Endodermal cell (in vitro differentiated cells): ENCODE data around the gene RPH3AL. TPM values are rescaled to one million over a fixed set of nuclear protein-coding genes. Genes with fewer than 3 reads are reported as not detected.

ENCODE experiments used
- DNase-seq: peaks from one replicate; pipeline ENCODE4 v3.0.0-alpha.2; 2017
- H3K27ac ChIP-seq: 2 replicates; pipeline ENCODE4 v1.5.1; 2013; ENCODE audit warnings: mild to moderate bottlenecking, low read depth, low read length, moderate library complexity
- H3K27me3 ChIP-seq: 2 replicates; pipeline ENCODE4 v1.6.1; 2013; ENCODE audit warnings: mild to moderate bottlenecking, low read length, moderate library complexity; ENCODE audit not compliant: insufficient read depth, control insufficient read depth, poor library complexity, severe bottlenecking
- H3K36me3 ChIP-seq: 2 replicates; pipeline ENCODE4 v1.7.0; 2013; ENCODE audit warnings: mild to moderate bottlenecking, low read length, moderate library complexity; ENCODE audit not compliant: control insufficient read depth, insufficient read depth
- H3K4me1 ChIP-seq: one replicate; pipeline ENCODE4 v1.7.0; 2013; ENCODE audit warnings: low read length; ENCODE audit not compliant: control insufficient read depth, insufficient read depth
- H3K4me3 ChIP-seq: 2 replicates; pipeline ENCODE4 v1.5.1; 2013; ENCODE audit warnings: mild to moderate bottlenecking, low read length, moderate library complexity
- H3K9ac ChIP-seq: 2 replicates; pipeline ENCODE4 v1.6.1; 2013; ENCODE audit warnings: mild to moderate bottlenecking, low read length, moderate library complexity; ENCODE audit not compliant: poor library complexity, severe bottlenecking; ENCODE audit errors: extremely low read depth
- H3K9me3 ChIP-seq: 2 replicates; pipeline ENCODE4 v1.6.1; 2013; ENCODE audit warnings: mild to moderate bottlenecking, low read length, moderate library complexity; ENCODE audit not compliant: control insufficient read depth
- H3K27ac Mint-ChIP-seq: 2 replicates; pipeline ENCODE4 v1.8.0; 2020; ENCODE audit warnings: mixed read lengths
- H3K27me3 Mint-ChIP-seq: 2 replicates; pipeline ENCODE4 v1.8.0; 2021; ENCODE audit warnings: mild to moderate bottlenecking, mixed read lengths; ENCODE audit not compliant: insufficient read depth
- H3K36me3 Mint-ChIP-seq: 2 replicates; pipeline ENCODE4 v1.8.0; 2020; ENCODE audit warnings: low read depth, mixed read lengths
- H3K4me1 Mint-ChIP-seq: 2 replicates; pipeline ENCODE4 v1.8.0; 2020; ENCODE audit warnings: mixed read lengths
- H3K4me3 Mint-ChIP-seq: 2 replicates; pipeline ENCODE4 v1.8.0; 2020; ENCODE audit warnings: mild to moderate bottlenecking, moderate library complexity, mixed read lengths
- H3K9me3 Mint-ChIP-seq: 2 replicates; pipeline ENCODE4 v1.8.0; 2020; ENCODE audit warnings: mild to moderate bottlenecking, mixed read lengths
- CTCF ChIP-seq: fragments of 200-600 bp; sonication (generic); conservative IDR thresholded peaks from 2 replicates; pipeline ENCODE4 v1.5.0; 2021; ENCODE audit warnings: antibody characterized with exemption, mild to moderate bottlenecking
- WGBS, 2 experiments: methylation state at CpG; one replicate each; pipeline versions ENCODE4 v1.1.5 to v1.1.7; 2013; ENCODE audit warnings: missing lambda C conversion rate in 2 of 2, mixed read lengths in 1 of 2; ENCODE audit not compliant: insufficient coverage in 1 of 2, insufficient read length in 1 of 2; 5-methylcytosine and 5-hydroxymethylcytosine counted together
- total RNA-seq, 2 donors: library from RNA; stranded (reverse); fragmentation: NEBNext Ultra II Directional in 1 of 2; extraction: Animal tissue kit (Norgen Biotek cat#: 25700) in 1 of 2; gene quantifications; 2 replicates in 1 of 2; 3 replicates in 1 of 2; pipeline ENCODE4 v1.2.1, GENCODE V29; 2021

RPH3AL gene
- total RNA-seq, 2 donors from 2014 or later = 14.7 to 16.9 TPM

- no peak overlapping the region for H3K27ac Mint-ChIP-seq
- TF ChIP-seq CTCF = no peak
- Histone ChIP-seq H3K27ac (no peak overlapping the region), H3K27me3 (no peaks in the 10 kb centered on the region), H3K9ac (no peak overlapping the region), H3K4me3 (no peak overlapping the region), H3K4me1 (no peaks in the 10 kb centered on the region), H3K9me3 (no peaks in the 10 kb centered on the region), H3K36me3 (no peaks in the 10 kb centered on the region)
- no peak for DNase-seq
- no peaks in the 10 kb centered on the region for H3K4me1 Mint-ChIP-seq
- no peak overlapping the region for H3K4me3 Mint-ChIP-seq
- WGBS, 2 experiments = 88 to 93% methylated on average over 17 to 23 of the region's 23 CpGs
- H3K36me3 Mint-ChIP-seq = no peaks in the 10 kb centered on the region
- no peaks in the 10 kb centered on the region for H3K9me3 Mint-ChIP-seq
- H3K27me3 Mint-ChIP-seq = no peaks in the 10 kb centered on the region
Measured at GRCh38 chr17:238071-238963, 114.3 kb downstream of the RPH3AL start.

GRCh38 chr17:237406-237955 lies 115.1 kb downstream of the RPH3AL start:
- Mint-ChIP-seq H3K27me3 (no peaks in the 10 kb centered on the region), H3K36me3 (no peaks in the 10 kb centered on the region), H3K4me3 (no peak overlapping the region), H3K27ac (no peak overlapping the region), H3K4me1 (peaks cover 6% of the 10 kb centered on the region), H3K9me3 (no peaks in the 10 kb centered on the region)
- Histone ChIP-seq H3K4me3 (no peak overlapping the region), H3K36me3 (no peaks in the 10 kb centered on the region), H3K27me3 (no peaks in the 10 kb centered on the region), H3K27ac (no peak overlapping the region), H3K4me1 (no peaks in the 10 kb centered on the region), H3K9ac (no peak overlapping the region), H3K9me3 (no peaks in the 10 kb centered on the region)
- 73 to 76% methylated on average over 4 to 8 of the region's 8 CpGs for WGBS, 2 experiments
- no peak for TF ChIP-seq CTCF
- peak; percentile 78 for DNase-seq

- Histone ChIP-seq H3K27ac (no peak overlapping the region), H3K9me3 (no peaks in the 10 kb centered on the region), H3K4me1 (no peaks in the 10 kb centered on the region), H3K27me3 (no peaks in the 10 kb centered on the region), H3K36me3 (no peaks in the 10 kb centered on the region), H3K4me3 (no peak overlapping the region), H3K9ac (no peak overlapping the region)
- Mint-ChIP-seq H3K9me3 (no peaks in the 10 kb centered on the region), H3K36me3 (no peaks in the 10 kb centered on the region), H3K27me3 (no peaks in the 10 kb centered on the region), H3K4me3 (no peak overlapping the region), H3K4me1 (peaks cover 6% of the 10 kb centered on the region), H3K27ac (no peak overlapping the region)
- no peak for TF ChIP-seq CTCF
- 85 to 89% methylated on average over 19 to 34 of the region's 34 CpGs for WGBS, 2 experiments
- DNase-seq = no peak
Measured at GRCh38 chr17:236641-237405, 115.8 kb downstream of the RPH3AL start.
